ENCODE results near the gene KLF6.

The KLF6 gene

GRCh38 chr10:3801558-3802192, 16.7 kb upstream of the KLF6 start:
- no peak for DNase-seq (ENCODE audit: low spot score)
- in situ Hi-C loops (cut with MboI; ENCODE audit: low sequenced_read_pairs, unreplicated experiment), result no loop called here
- TF ChIP-seq CTCF (IDR thresholded peaks at IDR 0.05; ENCODE audit: borderline replicate concordance, control extremely low read depth, extremely low read depth, insufficient read depth, missing control alignments), result no peak

- no peak for TF ChIP-seq CTCF (IDR thresholded peaks at IDR 0.05; ENCODE audit: borderline replicate concordance, control extremely low read depth, extremely low read depth, insufficient read depth, missing control alignments)
- DNase-seq (ENCODE audit: low spot score), result no peak
- in situ Hi-C loops (cut with MboI; ENCODE audit: low sequenced_read_pairs, unreplicated experiment), result no loop called here
Measured at GRCh38 chr10:3800586-3800985, 15.6 kb upstream of the KLF6 start.

GRCh38 chr10:3797750-3798149, 12.7 kb upstream of the KLF6 start:
- in situ Hi-C loops (cut with MboI; ENCODE audit: low sequenced_read_pairs, unreplicated experiment), result no loop called here
- no peak for DNase-seq (ENCODE audit: low spot score)
- no peak for TF ChIP-seq CTCF (IDR thresholded peaks at IDR 0.05; ENCODE audit: borderline replicate concordance, control extremely low read depth, extremely low read depth, insufficient read depth, missing control alignments)

- no peak for DNase-seq (ENCODE audit: low spot score)
- in situ Hi-C loops (cut with MboI; ENCODE audit: low sequenced_read_pairs, unreplicated experiment), result no loop called here
- no peak for TF ChIP-seq CTCF (IDR thresholded peaks at IDR 0.05; ENCODE audit: borderline replicate concordance, control extremely low read depth, extremely low read depth, insufficient read depth, missing control alignments)
Measured at GRCh38 chr10:3793553-3793952, 8.5 kb upstream of the KLF6 start.

GRCh38 chr10:3792710-3793219, 7.8 kb upstream of the KLF6 start:
- in situ Hi-C loops (cut with MboI; ENCODE audit: low sequenced_read_pairs, unreplicated experiment), result no loop called here
- TF ChIP-seq CTCF (IDR thresholded peaks at IDR 0.05; ENCODE audit: borderline replicate concordance, control extremely low read depth, extremely low read depth, insufficient read depth, missing control alignments), result no peak
- DNase-seq (ENCODE audit: low spot score), result no peak

GRCh38 chr10:3791974-3792633, 7.1 kb upstream of the KLF6 start:
- in situ Hi-C loops (cut with MboI; ENCODE audit: low sequenced_read_pairs, unreplicated experiment), result no loop called here
- DNase-seq (ENCODE audit: low spot score), result no peak
- no peak for TF ChIP-seq CTCF (IDR thresholded peaks at IDR 0.05; ENCODE audit: borderline replicate concordance, control extremely low read depth, extremely low read depth, insufficient read depth, missing control alignments)
